HEK293T (cell line): ENCODE data around the gene ACSL3.

Source experiments
- FOXA1 ChIP-seq: fragments of 450-650 bp; IDR thresholded peaks from 2 replicates; pipeline ENCODE4 v1.6.1; 2016; ENCODE audit warnings: mild to moderate bottlenecking
- ZNF384 ChIP-seq: fragments of 450-650 bp; IDR thresholded peaks from 2 replicates; pipeline ENCODE4 v1.6.1; 2016

- no peak for TF ChIP-seq FOXA1
- no peak for TF ChIP-seq ZNF384
Observed at GRCh38 chr2:222973237-222973636, 112.4 kb downstream of the ACSL3 start.
